Mesothelial cell of epicardium (in vitro differentiated cells): ENCODE measurements around the gene CEACAM19. TPM values are rescaled to one million over a fixed set of nuclear protein-coding genes. Genes with fewer than 3 reads are reported as not detected.
A peak's percentile ranks its signal among the peaks of the same experiment; 100 is the strongest.
"Not testable (repeated sequence)": the region's sequence is repeated elsewhere in the genome, so short reads cannot be mapped to it uniquely, and the experiment has no call there.

Source experiments
- DNase-seq, 2 experiments: peaks; one replicate each; pipeline ENCODE4 v3.0.0; 2021; ENCODE audit warnings: low spot score in 2 of 2; ENCODE audit not compliant: unreplicated experiment in 2 of 2
- H3K27ac Mint-ChIP-seq: 2 replicates; pipeline ENCODE4 v1.8.0; 2021; ENCODE audit warnings: mixed read lengths
- H3K27me3 Mint-ChIP-seq: 2 replicates; pipeline ENCODE4 v1.8.0; 2021; ENCODE audit warnings: low read depth, mixed read lengths
- H3K36me3 Mint-ChIP-seq: 2 replicates; pipeline ENCODE4 v1.8.0; 2021; ENCODE audit warnings: mixed read lengths
- H3K4me1 Mint-ChIP-seq: 2 replicates; pipeline ENCODE4 v1.8.0; 2021; ENCODE audit warnings: mixed read lengths
- H3K4me3 Mint-ChIP-seq: 2 replicates; pipeline ENCODE4 v1.8.0; 2021; ENCODE audit warnings: mild to moderate bottlenecking, moderate library complexity, mixed read lengths
- H3K9me3 Mint-ChIP-seq: 2 replicates; pipeline ENCODE4 v1.8.0; 2021; ENCODE audit warnings: mixed read lengths
- total RNA-seq: library from RNA; stranded (reverse); gene quantifications from 3 replicates; pipeline ENCODE4 v1.2.1, GENCODE V29; 2021
- TF ChIP-seq, protein P1 (sequence below): fragments of 200-600 bp; sonication (generic); IDR thresholded peaks from one replicate; pipeline ENCODE4 v1.5.0; 2021; ENCODE audit warnings: antibody characterized with exemption; ENCODE audit not compliant: unreplicated experiment

CEACAM19 gene
- total RNA-seq, 1 donor from 2014 or later: 11.2 TPM

DNA sequence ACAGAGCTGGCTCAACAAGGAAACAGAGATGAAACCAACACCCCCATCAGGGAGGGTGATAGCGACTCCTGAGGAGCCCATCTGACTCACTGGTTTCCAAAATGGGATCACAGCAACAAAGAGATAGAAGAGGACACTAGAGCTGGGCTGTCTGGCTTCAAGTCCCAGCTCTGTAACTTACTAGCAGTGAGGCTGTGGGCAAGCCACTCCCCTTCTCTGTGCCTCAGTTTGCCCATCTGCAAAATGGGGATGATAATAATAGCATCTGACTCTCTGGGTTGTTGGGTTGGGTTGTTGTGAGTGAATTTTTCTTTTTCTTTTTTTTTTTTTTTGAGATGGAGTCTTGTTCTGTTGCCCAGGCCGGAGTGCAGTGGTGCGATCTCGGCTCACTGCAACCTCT lies 43.7 kb upstream of the CEACAM19 start:
- H3K36me3 Mint-ChIP-seq: no peaks in the 10 kb centered on the region
- DNase-seq: no peak
- H3K4me1 Mint-ChIP-seq: peaks cover 15% of the 10 kb centered on the region
- H3K4me3 Mint-ChIP-seq: no peak overlapping the region
- peaks cover 7% of the 10 kb centered on the region for H3K9me3 Mint-ChIP-seq
- H3K27ac Mint-ChIP-seq: no peak overlapping the region
- H3K27me3 Mint-ChIP-seq: peaks cover 2% of the 10 kb centered on the region
- TF ChIP-seq, protein P1, sequence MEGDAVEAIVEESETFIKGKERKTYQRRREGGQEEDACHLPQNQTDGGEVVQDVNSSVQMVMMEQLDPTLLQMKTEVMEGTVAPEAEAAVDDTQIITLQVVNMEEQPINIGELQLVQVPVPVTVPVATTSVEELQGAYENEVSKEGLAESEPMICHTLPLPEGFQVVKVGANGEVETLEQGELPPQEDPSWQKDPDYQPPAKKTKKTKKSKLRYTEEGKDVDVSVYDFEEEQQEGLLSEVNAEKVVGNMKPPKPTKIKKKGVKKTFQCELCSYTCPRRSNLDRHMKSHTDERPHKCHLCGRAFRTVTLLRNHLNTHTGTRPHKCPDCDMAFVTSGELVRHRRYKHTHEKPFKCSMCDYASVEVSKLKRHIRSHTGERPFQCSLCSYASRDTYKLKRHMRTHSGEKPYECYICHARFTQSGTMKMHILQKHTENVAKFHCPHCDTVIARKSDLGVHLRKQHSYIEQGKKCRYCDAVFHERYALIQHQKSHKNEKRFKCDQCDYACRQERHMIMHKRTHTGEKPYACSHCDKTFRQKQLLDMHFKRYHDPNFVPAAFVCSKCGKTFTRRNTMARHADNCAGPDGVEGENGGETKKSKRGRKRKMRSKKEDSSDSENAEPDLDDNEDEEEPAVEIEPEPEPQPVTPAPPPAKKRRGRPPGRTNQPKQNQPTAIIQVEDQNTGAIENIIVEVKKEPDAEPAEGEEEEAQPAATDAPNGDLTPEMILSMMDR: no peak

DNA sequence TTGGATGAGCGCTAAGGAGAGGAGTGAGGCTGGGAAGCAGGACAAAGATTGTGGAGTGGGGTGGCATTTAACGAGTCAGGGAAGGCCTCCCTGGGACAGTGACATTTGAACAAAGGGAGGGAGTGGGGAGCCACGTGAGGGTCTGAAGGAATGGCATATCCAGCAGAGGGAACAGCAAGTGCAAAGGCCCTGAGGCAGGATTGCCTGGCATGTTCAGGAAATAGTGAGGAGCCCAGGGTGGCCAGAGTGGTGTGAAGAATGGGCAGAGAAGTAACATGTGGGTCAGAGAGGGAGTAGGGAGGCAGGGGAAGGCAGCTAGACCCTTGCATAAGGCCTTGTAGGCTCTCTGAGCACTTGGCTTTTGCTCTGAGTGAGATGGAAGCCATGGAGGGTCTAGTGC lies 42.5 kb upstream of the CEACAM19 start:
- peaks cover 25% of the 10 kb centered on the region for H3K4me1 Mint-ChIP-seq
- H3K4me3 Mint-ChIP-seq: no peak overlapping the region
- TF ChIP-seq, protein P1: no peak
- peaks cover 7% of the 10 kb centered on the region for H3K9me3 Mint-ChIP-seq
- peaks cover 4% of the 10 kb centered on the region for H3K27me3 Mint-ChIP-seq
- no peak for DNase-seq
- no peaks in the 10 kb centered on the region for H3K36me3 Mint-ChIP-seq
- no peak overlapping the region for H3K27ac Mint-ChIP-seq

DNA sequence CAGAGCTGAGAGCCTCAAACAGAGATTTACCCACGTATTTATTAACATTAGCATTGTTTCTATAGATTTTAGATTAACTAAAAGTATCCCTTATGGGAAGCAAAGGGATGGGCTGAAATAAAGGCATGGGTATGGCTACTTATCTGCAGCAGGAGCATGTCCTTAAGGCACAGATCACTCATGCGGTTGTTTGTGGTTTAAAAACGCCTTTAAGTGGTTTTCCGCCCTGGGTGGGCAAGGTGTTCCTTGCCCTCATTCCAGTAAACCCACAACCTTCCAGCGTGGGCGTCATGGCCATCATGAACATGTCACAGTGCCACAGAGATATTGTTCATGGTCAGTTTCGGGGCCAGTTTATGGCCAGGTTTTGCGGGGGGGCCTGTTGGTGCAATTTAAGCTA lies 39.7 kb upstream of the CEACAM19 start:
- H3K27me3 Mint-ChIP-seq, H3K4me3 Mint-ChIP-seq, DNase-seq, H3K9me3 Mint-ChIP-seq, H3K27ac Mint-ChIP-seq, H3K36me3 Mint-ChIP-seq: not testable (repeated sequence)
- H3K4me1 Mint-ChIP-seq: peaks cover 38% of the 10 kb centered on the region

DNA sequence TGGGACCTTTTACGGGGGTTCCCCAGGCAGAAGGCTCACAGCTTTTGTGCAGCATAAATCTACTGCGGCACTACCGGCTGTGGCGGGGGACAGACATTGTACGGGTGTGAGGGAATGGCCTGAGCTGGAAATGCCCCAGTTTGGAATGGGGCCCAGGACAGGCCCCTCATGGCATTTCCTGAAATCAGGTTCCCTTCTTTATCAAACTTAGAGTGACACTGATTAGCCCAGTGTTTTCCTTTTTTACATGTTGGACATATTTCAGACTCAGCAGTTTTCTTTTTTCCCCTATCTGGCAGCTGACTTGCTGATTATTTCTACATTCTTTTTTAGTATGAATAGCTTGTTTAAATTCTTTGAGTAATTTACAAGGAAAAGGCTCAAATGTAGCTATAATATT lies 37.2 kb upstream of the CEACAM19 start:
- not testable (repeated sequence) for H3K27me3 Mint-ChIP-seq, DNase-seq, H3K9me3 Mint-ChIP-seq, H3K36me3 Mint-ChIP-seq
- Mint-ChIP-seq H3K4me3 (peak overlapping the region; percentile 10), H3K27ac (peak overlapping the region; percentile 80), H3K4me1 (peaks cover 40% of the 10 kb centered on the region)

DNA sequence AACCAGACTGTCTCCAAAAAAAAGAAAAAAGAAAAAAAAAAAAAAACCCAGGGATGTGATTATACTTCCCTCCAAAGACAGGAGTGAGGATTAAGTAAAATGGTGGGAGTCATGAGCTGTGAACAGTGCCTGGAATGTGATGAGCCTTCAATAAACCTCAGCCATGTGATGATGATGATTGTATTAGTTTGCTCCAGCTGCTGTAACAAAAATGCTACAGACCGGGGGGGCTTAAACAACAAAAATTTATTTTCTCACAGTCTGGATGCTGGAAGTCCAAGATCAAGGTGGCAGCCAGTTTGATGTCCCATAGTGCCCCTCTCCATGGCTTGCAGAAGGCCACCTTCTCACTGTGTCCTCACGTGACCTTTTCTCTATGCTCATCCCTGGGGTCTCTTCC lies 36.5 kb upstream of the CEACAM19 start:
- Mint-ChIP-seq H3K4me1 (peaks cover 47% of the 10 kb centered on the region), H3K27me3 (peaks cover 4% of the 10 kb centered on the region), H3K9me3 (peaks cover 4% of the 10 kb centered on the region), H3K27ac (no peak overlapping the region), H3K4me3 (no peak overlapping the region), H3K36me3 (no peaks in the 10 kb centered on the region)
- TF ChIP-seq, protein P1: no peak
- DNase-seq: no peak

DNA sequence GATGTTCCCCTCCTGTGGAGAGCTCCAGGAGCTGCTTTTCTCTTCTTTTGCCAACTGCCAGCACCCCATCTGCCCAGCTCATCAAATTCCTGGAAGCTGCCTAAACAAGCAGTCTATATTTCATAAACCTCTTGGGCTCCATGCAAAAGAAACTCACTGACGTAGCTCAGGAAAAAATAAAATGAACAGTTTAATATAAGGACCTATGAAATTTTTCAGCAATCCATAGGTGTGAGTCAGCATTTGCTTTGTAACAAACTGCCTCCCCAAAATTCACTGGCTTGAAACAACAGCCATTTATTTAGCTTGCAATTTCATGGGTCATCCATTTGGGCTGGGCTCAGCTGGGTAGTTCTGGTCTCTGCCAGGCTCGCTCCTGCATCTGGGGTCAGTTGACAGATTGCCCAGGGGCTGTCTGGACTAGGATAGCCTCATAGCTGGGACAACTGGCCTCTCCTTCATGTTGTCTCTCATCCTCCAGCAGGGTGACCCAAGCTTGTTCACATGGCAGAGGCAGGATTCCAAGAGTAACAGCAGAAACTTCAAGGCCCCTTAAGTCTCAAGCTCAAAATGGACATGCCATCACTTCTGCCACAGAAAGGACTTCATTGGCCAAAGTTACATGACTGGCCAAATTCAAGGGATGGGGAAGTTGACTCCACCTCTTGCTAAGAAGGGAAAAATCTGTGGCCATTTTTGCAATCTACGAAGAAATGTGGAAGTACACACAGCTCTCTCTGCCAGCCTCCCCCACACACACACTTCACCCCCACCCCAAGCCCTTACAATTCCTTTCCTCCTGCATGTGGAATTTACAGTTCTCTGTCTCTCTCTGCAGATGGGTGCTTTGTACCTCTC lies 35.5 kb upstream of the CEACAM19 start:
- Mint-ChIP-seq H3K36me3 (no peaks in the 10 kb centered on the region), H3K9me3 (peaks cover 4% of the 10 kb centered on the region), H3K27ac (no peak overlapping the region), H3K27me3 (peaks cover 4% of the 10 kb centered on the region), H3K4me3 (no peak overlapping the region), H3K4me1 (peaks cover 48% of the 10 kb centered on the region)
- no peak for DNase-seq
- TF ChIP-seq, protein P1: no peak
